AG09309 (cell line): ENCODE results near the gene TSACC.
A peak's percentile ranks its signal among the peaks of the same experiment; 100 is the strongest.
"Not testable (repeated sequence)": the region's sequence is repeated elsewhere in the genome, so short reads cannot be mapped to it uniquely, and the experiment has no call there.

Experiments used
- DNase-seq: peaks from one replicate; pipeline ENCODE4 v3.0.0-alpha.2; 2010; ENCODE audit warnings: low read depth
- H3K4me3 ChIP-seq: 2 replicates; pipeline ENCODE4 v1.5.1; 2011; ENCODE audit warnings: mild to moderate bottlenecking, low read depth, low read length, moderate library complexity; ENCODE audit not compliant: control insufficient read depth
- CTCF ChIP-seq: IDR thresholded peaks from 2 replicates; pipeline ENCODE4 v1.5.1; 2011; ENCODE audit warnings: mild to moderate bottlenecking, low read depth, low read length, inconsistent platforms; ENCODE audit not compliant: insufficient read depth, control insufficient read depth; ENCODE audit errors: missing control alignments

TSACC gene

GRCh38 chr1:156346636-156347035 is 8.3 kb downstream of the TSACC start:
- peak; percentile 55 for DNase-seq
- no peak for TF ChIP-seq CTCF
- no peak overlapping the region for H3K4me3 ChIP-seq

- no peak for TF ChIP-seq CTCF
- H3K4me3 ChIP-seq, result no peak overlapping the region
- peak; percentile 70 for DNase-seq
These were observed 9.0 kb downstream of the TSACC start for GRCh38 chr1:156347331-156347730.

- DNase-seq, H3K4me3 ChIP-seq: not testable (repeated sequence)
These were observed 14.2 kb downstream of the TSACC start for GRCh38 chr1:156352481-156352880.

- no peak for DNase-seq
- no peak for TF ChIP-seq CTCF
- no peak overlapping the region for H3K4me3 ChIP-seq
These were observed 18.0 kb downstream of the TSACC start for GRCh38 chr1:156356262-156356874.

- H3K4me3 ChIP-seq, result no peak overlapping the region
- peak; percentile 50 for TF ChIP-seq CTCF
- DNase-seq, result no peak
These were observed 18.7 kb downstream of the TSACC start for GRCh38 chr1:156356875-156357534.

GRCh38 chr1:156357977-156358376 is 19.7 kb downstream of the TSACC start:
- no peak for DNase-seq
- TF ChIP-seq CTCF, result no peak

GRCh38 chr1:156358641-156359040 is 20.3 kb downstream of the TSACC start:
- TF ChIP-seq CTCF, result no peak
- DNase-seq, result no peak
- no peak overlapping the region for H3K4me3 ChIP-seq

More at GRCh38 chr1:156357977-156358376, 19.7 kb downstream of the TSACC start:
- no peak overlapping the region for H3K4me3 ChIP-seq
